ENCODE data around the gene HACD4. TPM values are rescaled to one million over a fixed set of nuclear protein-coding genes. Genes with fewer than 3 reads are reported as not detected.
A peak's percentile ranks its signal among the peaks of the same experiment; 100 is the strongest.

Gene HACD4
- total RNA-seq: 1 to 10 TPM; 2.7 to 3.0 TPM

GRCh38 chr9:21031091-21031807 is at the start of gene HACD4:
TSS of gene HACD4 (minus strand) at chr9:21031640. CDS start at chr9:21031590, 50 bp downstream.
- peaks cover 26% of the 10 kb centered on the region for H3K4me1 Mint-ChIP-seq
- DNase-seq (peak; percentile 79), ATAC-seq (peak; percentile 79)
- POLR2A ChIA-PET: interaction anchor here (0.8 kb wide), 1 partner anchor 409 kb away, joined by 4 read pairs; the partner anchor contains the start of gene MLLT3
- CTCF ChIA-PET: interaction anchor here (1.4 kb wide), 1 partner anchor 16 kb away, joined by 3 read pairs; no protein-coding TSS in a partner anchor
- H3K36me3 Mint-ChIP-seq (ENCODE audit: low read depth): peaks cover 2% of the 10 kb centered on the region
- intact Hi-C loops (cut with DNase I, micrococcal nuclease): loop anchor here (1.0 to 5.0 kb wide), 9 partner anchors 30 to 1032 kb away; partner anchors contain the start of genes MLLT3 (in 2 of the 2) and FOCAD (in 1 of the 2)
- peak within 1 kb of the TSS; percentile 71 for H3K27ac Mint-ChIP-seq
- H3K9me3 Mint-ChIP-seq (ENCODE audit: low read depth): no peaks in the 10 kb centered on the region
- H3K27me3 Mint-ChIP-seq: no peaks in the 10 kb centered on the region
- peak within 1 kb of the TSS; percentile 53 for H3K4me3 Mint-ChIP-seq

GRCh38 chr9:21080793-21081192 is 49.4 kb upstream of the HACD4 start:
- Mint-ChIP-seq H3K27me3 (no peaks in the 10 kb centered on the region), H3K4me1 (peaks cover 28% of the 10 kb centered on the region), H3K27ac (no peak overlapping the region), H3K36me3 (ENCODE audit: low read depth) (peaks cover 2% of the 10 kb centered on the region), H3K4me3 (no peak overlapping the region), H3K9me3 (ENCODE audit: low read depth) (no peaks in the 10 kb centered on the region)
- DNase-seq (no peak), ATAC-seq (no peak)
- POLR2A ChIA-PET: no interaction called here
- intact Hi-C loops (cut with DNase I, micrococcal nuclease): no loop called here
- CTCF ChIA-PET: interaction anchor here (1.2 kb wide), 1 partner anchor 25 kb away, joined by 3 read pairs; no protein-coding TSS in a partner anchor

- ChIA-PET CTCF (interaction anchor here (0.6 to 2.6 kb wide), 9 partner anchors 9 to 189 kb away, joined by 3 to 22 read pairs (median 3); no protein-coding TSS in a partner anchor), POLR2A (no interaction called here)
- no peaks in the 10 kb centered on the region for H3K27me3 Mint-ChIP-seq
- peak; percentile 42 for ATAC-seq
- no peak overlapping the region for H3K4me3 Mint-ChIP-seq
- no peak overlapping the region for H3K27ac Mint-ChIP-seq
- no peaks in the 10 kb centered on the region for H3K9me3 Mint-ChIP-seq (ENCODE audit: low read depth)
- DNase-seq: no peak
- H3K4me1 Mint-ChIP-seq: peaks cover 28% of the 10 kb centered on the region
- intact Hi-C loops (cut with DNase I, micrococcal nuclease): loop anchor here (1.0 kb wide), 1 partner anchor 33 kb away; no protein-coding TSS in a partner anchor
- H3K36me3 Mint-ChIP-seq (ENCODE audit: low read depth): peaks cover 2% of the 10 kb centered on the region
Observed at GRCh38 chr9:21078702-21079101, 47.3 kb upstream of the HACD4 start.

- CTCF ChIA-PET: interaction anchor here (0.9 to 2.6 kb wide), 6 partner anchors 9 to 37 kb away, joined by 3 to 22 read pairs (median 5); no protein-coding TSS in a partner anchor
- POLR2A ChIA-PET: no interaction called here
- DNase-seq: no peak
- peaks cover 2% of the 10 kb centered on the region for H3K36me3 Mint-ChIP-seq (ENCODE audit: low read depth)
- no peak within 1 kb of the TSS for H3K4me3 Mint-ChIP-seq
- ATAC-seq: no peak
- intact Hi-C loops (cut with DNase I, micrococcal nuclease): loop anchor here (1.0 to 2.0 kb wide), 2 partner anchors 33 to 34 kb away; no protein-coding TSS in a partner anchor
- no peaks in the 10 kb centered on the region for H3K9me3 Mint-ChIP-seq (ENCODE audit: low read depth)
- H3K27me3 Mint-ChIP-seq: no peaks in the 10 kb centered on the region
- H3K4me1 Mint-ChIP-seq: peaks cover 24% of the 10 kb centered on the region
- no peak within 1 kb of the TSS for H3K27ac Mint-ChIP-seq
Observed at GRCh38 chr9:21077781-21078180, 46.3 kb upstream of the HACD4 start, which contains the start of gene IFNB1. TSS of gene IFNB1 (minus strand) at chr9:21077942. CDS start at chr9:21077869, 73 bp downstream.

- Mint-ChIP-seq H3K4me1 (peaks cover 6% of the 10 kb centered on the region), H3K9me3 (ENCODE audit: low read depth) (no peaks in the 10 kb centered on the region), H3K36me3 (ENCODE audit: low read depth) (peaks cover 2% of the 10 kb centered on the region), H3K4me3 (no peak overlapping the region), H3K27me3 (no peaks in the 10 kb centered on the region), H3K27ac (no peak overlapping the region)
- ChIA-PET CTCF (interaction anchor here (1.4 to 2.2 kb wide), 2 partner anchors 10 to 35 kb away, joined by 3 to 8 read pairs; no protein-coding TSS in a partner anchor), POLR2A (no interaction called here)
- DNase-seq (no peak), ATAC-seq (no peak)
- intact Hi-C loops (cut with DNase I, micrococcal nuclease): no loop called here
Observed at GRCh38 chr9:21075484-21075883, 44.0 kb upstream of the HACD4 start.

- DNase-seq (no peak), ATAC-seq (no peak)
- CTCF ChIA-PET: interaction anchor here (1.1 kb wide), 1 partner anchor 14 kb away, joined by 3 read pairs; no protein-coding TSS in a partner anchor
- Mint-ChIP-seq H3K9me3 (ENCODE audit: low read depth) (no peaks in the 10 kb centered on the region), H3K36me3 (ENCODE audit: low read depth) (no peaks in the 10 kb centered on the region), H3K4me1 (no peaks in the 10 kb centered on the region), H3K27me3 (no peaks in the 10 kb centered on the region), H3K27ac (no peak overlapping the region), H3K4me3 (no peak overlapping the region)
- POLR2A ChIA-PET: no interaction called here
- intact Hi-C loops (cut with DNase I, micrococcal nuclease): no loop called here
Observed at GRCh38 chr9:21070906-21071305, 39.5 kb upstream of the HACD4 start.

GRCh38 chr9:21070171-21070571 is 38.7 kb upstream of the HACD4 start:
- H3K27ac Mint-ChIP-seq: no peak overlapping the region
- DNase-seq (no peak), ATAC-seq (no peak)
- no peaks in the 10 kb centered on the region for H3K9me3 Mint-ChIP-seq (ENCODE audit: low read depth)
- no peaks in the 10 kb centered on the region for H3K27me3 Mint-ChIP-seq
- H3K4me1 Mint-ChIP-seq: no peaks in the 10 kb centered on the region
- H3K36me3 Mint-ChIP-seq (ENCODE audit: low read depth): no peaks in the 10 kb centered on the region
- ChIA-PET POLR2A (no interaction called here), CTCF (interaction anchor here (0.7 to 1.1 kb wide), 2 partner anchors 14 to 385 kb away, joined by 3 read pairs; no protein-coding TSS in a partner anchor)
- no peak overlapping the region for H3K4me3 Mint-ChIP-seq
- intact Hi-C loops (cut with DNase I, micrococcal nuclease): no loop called here

GRCh38 chr9:21060919-21061561 is 29.6 kb upstream of the HACD4 start:
- CTCF ChIA-PET: interaction anchor here (0.5 to 1.2 kb wide), 3 partner anchors 20 to 101 kb away, joined by 3 to 4 read pairs (median 3); no protein-coding TSS in a partner anchor
- peak; percentile 17 for DNase-seq
- Mint-ChIP-seq H3K9me3 (ENCODE audit: low read depth) (no peaks in the 10 kb centered on the region), H3K27me3 (no peaks in the 10 kb centered on the region), H3K36me3 (ENCODE audit: low read depth) (no peaks in the 10 kb centered on the region), H3K4me1 (peaks cover 15% of the 10 kb centered on the region), H3K4me3 (no peak overlapping the region), H3K27ac (no peak overlapping the region)
- intact Hi-C loops (cut with DNase I, micrococcal nuclease): no loop called here
- POLR2A ChIA-PET: interaction anchor here (0.6 kb wide), 1 partner anchor 57 kb away, joined by 5 read pairs; no protein-coding TSS in a partner anchor
- peak; percentile 36 for ATAC-seq

GRCh38 chr9:21056931-21057330 is 25.5 kb upstream of the HACD4 start:
- no peak overlapping the region for H3K27ac Mint-ChIP-seq
- ATAC-seq (no peak), DNase-seq (no peak)
- ChIA-PET POLR2A (no interaction called here), CTCF (interaction anchor here (0.6 to 1.1 kb wide), 4 partner anchors 9 to 237 kb away, joined by 3 read pairs; no protein-coding TSS in a partner anchor)
- H3K4me1 Mint-ChIP-seq: peaks cover 15% of the 10 kb centered on the region
- no peaks in the 10 kb centered on the region for H3K27me3 Mint-ChIP-seq
- H3K36me3 Mint-ChIP-seq (ENCODE audit: low read depth): no peaks in the 10 kb centered on the region
- H3K4me3 Mint-ChIP-seq: no peak overlapping the region
- no peaks in the 10 kb centered on the region for H3K9me3 Mint-ChIP-seq (ENCODE audit: low read depth)
- intact Hi-C loops (cut with DNase I, micrococcal nuclease): no loop called here

- Mint-ChIP-seq H3K27me3 (no peaks in the 10 kb centered on the region), H3K4me3 (no peak overlapping the region), H3K4me1 (no peaks in the 10 kb centered on the region), H3K36me3 (ENCODE audit: low read depth) (no peaks in the 10 kb centered on the region), H3K27ac (no peak overlapping the region), H3K9me3 (ENCODE audit: low read depth) (no peaks in the 10 kb centered on the region)
- DNase-seq: no peak
- ChIA-PET CTCF (no interaction called here), POLR2A (no interaction called here)
- ATAC-seq: no peak
- intact Hi-C loops (cut with DNase I, micrococcal nuclease): no loop called here
Observed at GRCh38 chr9:21053851-21054250, 22.4 kb upstream of the HACD4 start.

GRCh38 chr9:21047281-21047691 is 15.8 kb upstream of the HACD4 start:
- no peak for ATAC-seq
- Mint-ChIP-seq H3K4me1 (no peaks in the 10 kb centered on the region), H3K4me3 (no peak overlapping the region), H3K36me3 (ENCODE audit: low read depth) (no peaks in the 10 kb centered on the region), H3K27ac (no peak overlapping the region), H3K27me3 (peaks cover 2% of the 10 kb centered on the region), H3K9me3 (ENCODE audit: low read depth) (no peaks in the 10 kb centered on the region)
- no peak for DNase-seq
- ChIA-PET POLR2A (no interaction called here), CTCF (interaction anchor here (1.1 kb wide), 1 partner anchor 16 kb away, joined by 3 read pairs; the partner anchor contains the start of gene HACD4)
- intact Hi-C loops (cut with DNase I, micrococcal nuclease): no loop called here

All from activated CD4-positive, alpha-beta T cell treated with anti-CD3 and anti-CD28 coated beads for 36 hours (primary cell).